HG02981 (cell line): ENCODE data around the gene RGS7.
A peak's percentile ranks its signal among the peaks of the same experiment; 100 is the strongest.
"Not testable (repeated sequence)": the region's sequence is repeated elsewhere in the genome, so short reads cannot be mapped to it uniquely, and the experiment has no call there.

ENCODE experiments used
- ATAC-seq: cut with Tn5 transposase; IDR thresholded peaks from one replicate; pipeline ENCODE4 v1.9.1; 2021; ENCODE audit warnings: mild to moderate bottlenecking, moderate library complexity; ENCODE audit not compliant: unreplicated experiment

RGS7 gene

GRCh38 chr1:240803151-240803550 is 553.9 kb downstream of the RGS7 start:
- ATAC-seq: no peak

GRCh38 chr1:240802271-240802670 is 554.7 kb downstream of the RGS7 start:
- ATAC-seq: no peak

- ATAC-seq: no peak
These were observed 555.6 kb downstream of the RGS7 start for GRCh38 chr1:240801442-240801841.

GRCh38 chr1:240800291-240800690 is 556.7 kb downstream of the RGS7 start:
- no peak for ATAC-seq

- no peak for ATAC-seq
These were observed 560.0 kb downstream of the RGS7 start for GRCh38 chr1:240797050-240797449.

- ATAC-seq: peak; percentile 71
These were observed 562.8 kb downstream of the RGS7 start for GRCh38 chr1:240794046-240794843.

GRCh38 chr1:240792915-240793529 is 564.0 kb downstream of the RGS7 start:
- no peak for ATAC-seq

- ATAC-seq: no peak
These were observed 566.1 kb downstream of the RGS7 start for GRCh38 chr1:240790856-240791255.

GRCh38 chr1:240786880-240787279 is 570.1 kb downstream of the RGS7 start:
- no peak for ATAC-seq

- no peak for ATAC-seq
These were observed 572.2 kb downstream of the RGS7 start for GRCh38 chr1:240784776-240785175.

- not testable (repeated sequence) for ATAC-seq
These were observed 573.3 kb downstream of the RGS7 start for GRCh38 chr1:240783728-240784137.

- no peak for ATAC-seq
These were observed 580.8 kb downstream of the RGS7 start for GRCh38 chr1:240776237-240776636.

GRCh38 chr1:240772131-240772530 is 584.9 kb downstream of the RGS7 start:
- ATAC-seq: no peak

- ATAC-seq: no peak
These were observed 585.6 kb downstream of the RGS7 start for GRCh38 chr1:240771450-240771849.

- ATAC-seq: no peak
These were observed 588.0 kb downstream of the RGS7 start for GRCh38 chr1:240768979-240769378.

- no peak for ATAC-seq
These were observed 590.2 kb downstream of the RGS7 start for GRCh38 chr1:240766831-240767230.

- no peak for ATAC-seq
These were observed 591.2 kb downstream of the RGS7 start for GRCh38 chr1:240765732-240766363.

- ATAC-seq: no peak
These were observed 593.2 kb downstream of the RGS7 start for GRCh38 chr1:240763771-240764170.

GRCh38 chr1:240763095-240763494 is 593.9 kb downstream of the RGS7 start:
- not testable (repeated sequence) for ATAC-seq

GRCh38 chr1:240762471-240762987 is 594.5 kb downstream of the RGS7 start:
- ATAC-seq: not testable (repeated sequence)

GRCh38 chr1:240758777-240759176 is 598.2 kb downstream of the RGS7 start:
- not testable (repeated sequence) for ATAC-seq

- no peak for ATAC-seq
These were observed 598.7 kb downstream of the RGS7 start for GRCh38 chr1:240758296-240758695.
